Jurkat, Clone E6-1 (cell line): ENCODE measurements around the gene ATP13A3.

Experiments
- DNase-seq: peaks from one replicate; pipeline ENCODE4 v3.0.0-alpha.2; 2011; ENCODE audit warnings: low read depth, low spot score
- H3K4me3 ChIP-seq: 2 replicates; pipeline ENCODE4 v1.5.1; 2011; ENCODE audit warnings: mild to moderate bottlenecking, low read length, control low read depth, moderate library complexity

Gene ATP13A3

GRCh38 chr3:194401868-194402329, 84.9 kb downstream of the ATP13A3 start:
- H3K4me3 ChIP-seq, result no peak overlapping the region
- no peak for DNase-seq

- DNase-seq, result no peak
- H3K4me3 ChIP-seq, result no peak overlapping the region
Observed at GRCh38 chr3:194401346-194401745, 85.5 kb downstream of the ATP13A3 start.

GRCh38 chr3:194399874-194400411, 86.9 kb downstream of the ATP13A3 start:
- peak; percentile 34 for DNase-seq
- H3K4me3 ChIP-seq, result no peak overlapping the region

GRCh38 chr3:194399166-194399565, 87.6 kb downstream of the ATP13A3 start, which contains the start of gene GP5:
Gene GP5 (minus strand): TSS chr3:194399266. CDS start chr3:194398282, 984 bp downstream.
- no peak within 1 kb of the TSS for H3K4me3 ChIP-seq

GRCh38 chr3:194397757-194398312, 89.0 kb downstream of the ATP13A3 start:
- DNase-seq, result no peak
- peak overlapping the region; percentile 22 for H3K4me3 ChIP-seq

More at GRCh38 chr3:194399166-194399565, 87.6 kb downstream of the ATP13A3 start, which contains the start of gene GP5:
- no peak for DNase-seq

GRCh38 chr3:194396859-194397756, 89.7 kb downstream of the ATP13A3 start:
- peak; percentile 94 for DNase-seq
- peak overlapping the region; percentile 29 for H3K4me3 ChIP-seq

GRCh38 chr3:194396539-194396858, 90.3 kb downstream of the ATP13A3 start:
- H3K4me3 ChIP-seq, result peak overlapping the region; percentile 29
- DNase-seq, result no peak

GRCh38 chr3:194395778-194396538, 90.8 kb downstream of the ATP13A3 start:
- peak; percentile 82 for DNase-seq
- no peak overlapping the region for H3K4me3 ChIP-seq

- peak; percentile 42 for DNase-seq
Observed at GRCh38 chr3:194395212-194395611, 91.6 kb downstream of the ATP13A3 start.

GRCh38 chr3:194392576-194392975, 94.2 kb downstream of the ATP13A3 start:
- H3K4me3 ChIP-seq, result no peak overlapping the region
- no peak for DNase-seq

More at GRCh38 chr3:194395212-194395611, 91.6 kb downstream of the ATP13A3 start:
- no peak overlapping the region for H3K4me3 ChIP-seq

GRCh38 chr3:194390835-194391234, 96.0 kb downstream of the ATP13A3 start:
- no peak for DNase-seq
- H3K4me3 ChIP-seq, result no peak overlapping the region

- H3K4me3 ChIP-seq, result no peak overlapping the region
- DNase-seq, result no peak
Observed at GRCh38 chr3:194389269-194389668, 97.5 kb downstream of the ATP13A3 start.

GRCh38 chr3:194387926-194388418, 98.8 kb downstream of the ATP13A3 start:
- DNase-seq, result no peak
- no peak overlapping the region for H3K4me3 ChIP-seq

- no peak overlapping the region for H3K4me3 ChIP-seq
- no peak for DNase-seq
Observed at GRCh38 chr3:194387276-194387675, 99.5 kb downstream of the ATP13A3 start.

- DNase-seq, result no peak
Observed at GRCh38 chr3:194386648-194387047, 100.2 kb downstream of the ATP13A3 start.

GRCh38 chr3:194386066-194386465, 100.7 kb downstream of the ATP13A3 start:
- DNase-seq, result no peak
- no peak overlapping the region for H3K4me3 ChIP-seq

More at GRCh38 chr3:194386648-194387047, 100.2 kb downstream of the ATP13A3 start:
- H3K4me3 ChIP-seq, result no peak overlapping the region

GRCh38 chr3:194384569-194385001, 102.2 kb downstream of the ATP13A3 start:
- no peak overlapping the region for H3K4me3 ChIP-seq
- DNase-seq, result no peak

GRCh38 chr3:194384156-194384555, 102.6 kb downstream of the ATP13A3 start:
- no peak for DNase-seq
- no peak overlapping the region for H3K4me3 ChIP-seq

GRCh38 chr3:194383276-194383940, 103.4 kb downstream of the ATP13A3 start:
- H3K4me3 ChIP-seq, result no peak overlapping the region
- no peak for DNase-seq
